HG03460 (cell line): ENCODE data around the gene TMEM45A.
A peak's percentile ranks its signal among the peaks of the same experiment; 100 is the strongest.
"Not testable (repeated sequence)": the region's sequence is repeated elsewhere in the genome, so short reads cannot be mapped to it uniquely, and the experiment has no call there.

Experiments
- ATAC-seq: cut with Tn5 transposase; IDR thresholded peaks from one replicate; pipeline ENCODE4 v1.9.1; 2021; ENCODE audit not compliant: unreplicated experiment

Gene TMEM45A

GRCh38 chr3:100531093-100531492 lies 38.7 kb downstream of the TMEM45A start:
- no peak for ATAC-seq

GRCh38 chr3:100532411-100532810 lies 40.0 kb downstream of the TMEM45A start:
- ATAC-seq = no peak

GRCh38 chr3:100533176-100533575 lies 40.8 kb downstream of the TMEM45A start:
- ATAC-seq = no peak

GRCh38 chr3:100535610-100535943 lies 43.2 kb downstream of the TMEM45A start:
- ATAC-seq = no peak

- ATAC-seq = no peak
Measured at GRCh38 chr3:100536093-100536492, 43.7 kb downstream of the TMEM45A start.

GRCh38 chr3:100537646-100538338 lies 45.4 kb downstream of the TMEM45A start:
- ATAC-seq = peak; percentile 57

GRCh38 chr3:100538339-100538706 lies 45.9 kb downstream of the TMEM45A start:
- ATAC-seq = no peak

- no peak for ATAC-seq
Measured at GRCh38 chr3:100540791-100541334, 48.4 kb downstream of the TMEM45A start.

GRCh38 chr3:100541428-100541827 lies 49.0 kb downstream of the TMEM45A start:
- not testable (repeated sequence) for ATAC-seq

GRCh38 chr3:100545371-100545770 lies 53.0 kb downstream of the TMEM45A start:
- no peak for ATAC-seq

GRCh38 chr3:100546020-100546744 lies 53.8 kb downstream of the TMEM45A start:
- ATAC-seq = no peak

- ATAC-seq = no peak
Measured at GRCh38 chr3:100548053-100548452, 55.6 kb downstream of the TMEM45A start.

- ATAC-seq = no peak
Measured at GRCh38 chr3:100553618-100554372, 61.4 kb downstream of the TMEM45A start.

GRCh38 chr3:100554373-100554676 lies 61.9 kb downstream of the TMEM45A start:
- no peak for ATAC-seq

GRCh38 chr3:100556673-100557310 lies 64.4 kb downstream of the TMEM45A start:
- ATAC-seq = no peak

GRCh38 chr3:100558233-100558632 lies 65.8 kb downstream of the TMEM45A start:
- no peak for ATAC-seq

GRCh38 chr3:100560426-100560825 lies 68.0 kb downstream of the TMEM45A start:
- ATAC-seq = no peak

GRCh38 chr3:100561459-100562158 lies 69.2 kb downstream of the TMEM45A start:
- ATAC-seq = no peak

- ATAC-seq = no peak
Measured at GRCh38 chr3:100562224-100562857, 69.9 kb downstream of the TMEM45A start.

GRCh38 chr3:100563228-100563627 lies 70.8 kb downstream of the TMEM45A start:
- ATAC-seq = no peak
